ENCODE data around the gene ART1. TPM values are rescaled to one million over a fixed set of nuclear protein-coding genes. Genes with fewer than 3 reads are reported as not detected.

ART1 gene
- total RNA-seq, 1 experiment from 2014 or later, result not detected

DNA sequence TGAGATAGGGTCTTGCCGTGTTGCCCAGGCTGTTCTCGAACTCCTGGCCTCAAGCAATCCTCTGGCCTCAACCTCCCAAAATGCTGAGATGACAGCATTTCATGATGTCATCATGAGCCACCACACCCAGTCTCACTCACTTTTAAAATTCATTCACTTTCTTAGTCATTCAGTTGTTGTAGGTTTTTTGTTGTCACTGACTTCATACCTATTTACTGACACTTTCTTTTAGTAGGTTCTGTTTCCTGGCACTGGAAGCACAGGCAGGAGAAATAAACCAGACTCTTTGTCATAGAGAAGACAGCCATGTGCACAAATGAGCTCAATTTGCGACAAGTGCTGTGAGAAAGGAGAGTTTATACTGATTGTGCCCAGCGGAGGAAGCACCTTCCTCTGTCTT, 13.6 kb upstream of the ART1 start:
- ChIA-PET POLR2A (no interaction called here), CTCF (interaction anchor here (0.6 kb wide), 1 partner anchor 219 kb away, joined by 3 read pairs; no protein-coding TSS in a partner anchor)
- H3K9me3 Mint-ChIP-seq, result no peaks in the 10 kb centered on the region; the same call in 1 of the 2 replicates
- H3K4me1 Mint-ChIP-seq, result no peaks in the 10 kb centered on the region
- no peaks in the 10 kb centered on the region for H3K36me3 Mint-ChIP-seq
- TF ChIP-seq ZNF121 (CRISPR knock-in tag; IDR thresholded peaks at IDR 0.05) (0 out of 2 replicates have a peak, but pooled peaks have one; percentile 8), RORB (CRISPR knock-in tag; IDR thresholded peaks at IDR 0.05) (no peak)
- TF ChIP-seq, protein P1, sequence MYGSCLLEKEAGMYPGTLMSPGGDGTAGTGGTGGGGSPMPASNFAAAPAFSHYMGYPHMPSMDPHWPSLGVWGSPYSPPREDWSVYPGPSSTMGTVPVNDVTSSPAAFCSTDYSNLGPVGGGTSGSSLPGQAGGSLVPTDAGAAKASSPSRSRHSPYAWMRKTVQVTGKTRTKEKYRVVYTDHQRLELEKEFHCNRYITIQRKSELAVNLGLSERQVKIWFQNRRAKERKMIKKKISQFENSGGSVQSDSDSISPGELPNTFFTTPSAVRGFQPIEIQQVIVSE (CRISPR knock-in tag; IDR thresholded peaks at IDR 0.05; ENCODE audit: borderline replicate concordance), result no peak
- DNase-seq (ENCODE audit: low spot score) (no peak), ATAC-seq (no peak)
- H3K4me3 Mint-ChIP-seq, result no peak overlapping the region
- H3K27me3 Mint-ChIP-seq (ENCODE audit: low read depth), result no peaks in the 10 kb centered on the region; the same call in 1 of the 2 replicates
- H3K27ac Mint-ChIP-seq, result no peak overlapping the region

DNA sequence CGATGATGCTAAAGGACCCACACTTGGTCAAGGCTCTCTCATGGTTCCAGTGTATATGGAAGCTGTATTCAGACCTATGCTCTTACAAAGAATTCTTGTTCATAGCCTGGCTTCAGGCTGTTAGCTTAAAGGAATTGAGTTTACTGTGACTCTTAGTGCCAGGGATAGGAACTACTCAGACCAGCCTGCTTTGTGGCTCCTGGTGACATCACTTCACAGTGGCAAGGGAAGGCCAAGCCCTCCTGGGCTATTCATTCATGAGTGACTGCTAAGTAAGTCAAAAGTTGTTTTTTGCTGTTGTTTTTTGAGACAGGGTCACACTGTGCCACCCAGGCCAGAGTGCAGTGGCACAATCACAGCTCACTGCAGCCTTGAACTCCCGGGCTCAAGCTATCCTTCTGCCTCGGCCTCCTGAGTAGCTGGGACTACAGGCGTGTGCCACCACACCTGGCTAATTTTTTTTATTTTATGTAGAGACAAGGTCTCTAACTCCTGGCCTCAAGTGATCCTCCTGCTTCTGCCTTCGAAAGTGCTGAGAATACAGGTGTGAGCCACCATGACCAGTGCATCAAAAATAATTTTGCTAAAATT, 12.8 kb upstream of the ART1 start:
- no peak for DNase-seq (ENCODE audit: low spot score)
- CTCF ChIA-PET, result interaction anchor here (0.6 kb wide), 1 partner anchor 218 kb away, joined by 3 read pairs; no protein-coding TSS in a partner anchor
- no peaks in the 10 kb centered on the region; the same call in 1 of the 2 replicates for H3K9me3 Mint-ChIP-seq

More for the DNA sequence above, 12.8 kb upstream of the ART1 start:
- H3K4me1 Mint-ChIP-seq, result no peaks in the 10 kb centered on the region
- H3K27ac Mint-ChIP-seq, result no peak overlapping the region
- POLR2A ChIA-PET, result no interaction called here
- H3K4me3 Mint-ChIP-seq, result no peak overlapping the region
- no peak for ATAC-seq
- H3K36me3 Mint-ChIP-seq, result no peaks in the 10 kb centered on the region
- no peaks in the 10 kb centered on the region; the same call in 1 of the 2 replicates for H3K27me3 Mint-ChIP-seq (ENCODE audit: low read depth)
- TF ChIP-seq, protein P2, sequence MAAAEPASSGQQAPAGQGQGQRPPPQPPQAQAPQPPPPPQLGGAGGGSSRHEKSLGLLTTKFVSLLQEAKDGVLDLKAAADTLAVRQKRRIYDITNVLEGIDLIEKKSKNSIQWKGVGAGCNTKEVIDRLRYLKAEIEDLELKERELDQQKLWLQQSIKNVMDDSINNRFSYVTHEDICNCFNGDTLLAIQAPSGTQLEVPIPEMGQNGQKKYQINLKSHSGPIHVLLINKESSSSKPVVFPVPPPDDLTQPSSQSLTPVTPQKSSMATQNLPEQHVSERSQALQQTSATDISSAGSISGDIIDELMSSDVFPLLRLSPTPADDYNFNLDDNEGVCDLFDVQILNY (CRISPR knock-in tag; IDR thresholded peaks at IDR 0.05), result no peak
- TF ChIP-seq NFATC4 (CRISPR knock-in tag; IDR thresholded peaks at IDR 0.05), result no peak
- no peak for TF ChIP-seq ZNF121 (CRISPR knock-in tag; IDR thresholded peaks at IDR 0.05)
- no peak for TF ChIP-seq JAZF1 (CRISPR knock-in tag; IDR thresholded peaks at IDR 0.05)
- no peak for TF ChIP-seq CREB1 (CRISPR knock-in tag; IDR thresholded peaks at IDR 0.05)
- no peak for TF ChIP-seq ETV6 (CRISPR knock-in tag; IDR thresholded peaks at IDR 0.05)
- TF ChIP-seq RELA (CRISPR knock-in tag; IDR thresholded peaks at IDR 0.05; ENCODE audit: borderline replicate concordance), result no peak
- TF ChIP-seq, protein P3, sequence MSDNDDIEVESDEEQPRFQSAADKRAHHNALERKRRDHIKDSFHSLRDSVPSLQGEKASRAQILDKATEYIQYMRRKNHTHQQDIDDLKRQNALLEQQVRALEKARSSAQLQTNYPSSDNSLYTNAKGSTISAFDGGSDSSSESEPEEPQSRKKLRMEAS (CRISPR knock-in tag; IDR thresholded peaks at IDR 0.05), result no peak
- TF ChIP-seq, protein P4, sequence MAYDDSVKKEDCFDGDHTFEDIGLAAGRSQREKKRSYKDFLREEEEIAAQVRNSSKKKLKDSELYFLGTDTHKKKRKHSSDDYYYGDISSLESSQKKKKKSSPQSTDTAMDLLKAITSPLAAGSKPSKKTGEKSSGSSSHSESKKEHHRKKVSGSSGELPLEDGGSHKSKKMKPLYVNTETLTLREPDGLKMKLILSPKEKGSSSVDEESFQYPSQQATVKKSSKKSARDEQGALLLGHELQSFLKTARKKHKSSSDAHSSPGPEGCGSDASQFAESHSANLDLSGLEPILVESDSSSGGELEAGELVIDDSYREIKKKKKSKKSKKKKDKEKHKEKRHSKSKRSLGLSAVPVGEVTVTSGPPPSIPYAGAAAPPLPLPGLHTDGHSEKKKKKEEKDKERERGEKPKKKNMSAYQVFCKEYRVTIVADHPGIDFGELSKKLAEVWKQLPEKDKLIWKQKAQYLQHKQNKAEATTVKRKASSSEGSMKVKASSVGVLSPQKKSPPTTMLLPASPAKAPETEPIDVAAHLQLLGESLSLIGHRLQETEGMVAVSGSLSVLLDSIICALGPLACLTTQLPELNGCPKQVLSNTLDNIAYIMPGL (CRISPR knock-in tag; IDR thresholded peaks at IDR 0.05), result no peak
- no peak for TF ChIP-seq TP53 (CRISPR knock-in tag; IDR thresholded peaks at IDR 0.05)
- TF ChIP-seq, protein P5, sequence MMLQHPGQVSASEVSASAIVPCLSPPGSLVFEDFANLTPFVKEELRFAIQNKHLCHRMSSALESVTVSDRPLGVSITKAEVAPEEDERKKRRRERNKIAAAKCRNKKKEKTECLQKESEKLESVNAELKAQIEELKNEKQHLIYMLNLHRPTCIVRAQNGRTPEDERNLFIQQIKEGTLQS (CRISPR knock-in tag; conservative IDR thresholded peaks at IDR 0.05), result no peak
- TF ChIP-seq ZNF219 (CRISPR knock-in tag; IDR thresholded peaks at IDR 0.05; ENCODE audit: borderline replicate concordance), result no peak
- no peak for TF ChIP-seq ELF4 (CRISPR knock-in tag; IDR thresholded peaks at IDR 0.05; ENCODE audit: low read depth)
- TF ChIP-seq, protein P6, sequence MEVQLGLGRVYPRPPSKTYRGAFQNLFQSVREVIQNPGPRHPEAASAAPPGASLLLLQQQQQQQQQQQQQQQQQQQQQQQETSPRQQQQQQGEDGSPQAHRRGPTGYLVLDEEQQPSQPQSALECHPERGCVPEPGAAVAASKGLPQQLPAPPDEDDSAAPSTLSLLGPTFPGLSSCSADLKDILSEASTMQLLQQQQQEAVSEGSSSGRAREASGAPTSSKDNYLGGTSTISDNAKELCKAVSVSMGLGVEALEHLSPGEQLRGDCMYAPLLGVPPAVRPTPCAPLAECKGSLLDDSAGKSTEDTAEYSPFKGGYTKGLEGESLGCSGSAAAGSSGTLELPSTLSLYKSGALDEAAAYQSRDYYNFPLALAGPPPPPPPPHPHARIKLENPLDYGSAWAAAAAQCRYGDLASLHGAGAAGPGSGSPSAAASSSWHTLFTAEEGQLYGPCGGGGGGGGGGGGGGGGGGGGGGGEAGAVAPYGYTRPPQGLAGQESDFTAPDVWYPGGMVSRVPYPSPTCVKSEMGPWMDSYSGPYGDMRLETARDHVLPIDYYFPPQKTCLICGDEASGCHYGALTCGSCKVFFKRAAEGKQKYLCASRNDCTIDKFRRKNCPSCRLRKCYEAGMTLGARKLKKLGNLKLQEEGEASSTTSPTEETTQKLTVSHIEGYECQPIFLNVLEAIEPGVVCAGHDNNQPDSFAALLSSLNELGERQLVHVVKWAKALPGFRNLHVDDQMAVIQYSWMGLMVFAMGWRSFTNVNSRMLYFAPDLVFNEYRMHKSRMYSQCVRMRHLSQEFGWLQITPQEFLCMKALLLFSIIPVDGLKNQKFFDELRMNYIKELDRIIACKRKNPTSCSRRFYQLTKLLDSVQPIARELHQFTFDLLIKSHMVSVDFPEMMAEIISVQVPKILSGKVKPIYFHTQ (CRISPR knock-in tag; IDR thresholded peaks at IDR 0.05), result no peak
